Memory B cell (primary cell): Measurements from ENCODE around the gene AIG1.
"Not testable (repeated sequence)": the region's sequence is repeated elsewhere in the genome, so short reads cannot be mapped to it uniquely, and the experiment has no call there.

Source experiments
- ATAC-seq: fragments of 150-1000 bp; cut with Tn5 transposase; 2 replicates; pipeline ENCODE4 v1.10.0; 2021; ENCODE audit warnings: low read depth, mild to moderate bottlenecking, moderate library complexity
- DNase-seq, 2 donors: peaks; one replicate each; pipeline ENCODE4 v3.0.0; 2022; ENCODE audit warnings: low spot score in 2 of 2
- H3K27ac Mint-ChIP-seq: one replicate; pipeline ENCODE4 v1.8.0; 2022; ENCODE audit warnings: mild to moderate bottlenecking, moderate library complexity, mixed read lengths
- H3K27me3 Mint-ChIP-seq: one replicate; pipeline ENCODE4 v1.8.0; 2022; ENCODE audit warnings: mixed read lengths
- H3K36me3 Mint-ChIP-seq: one replicate; pipeline ENCODE4 v1.8.0; 2022; ENCODE audit warnings: mild to moderate bottlenecking, mixed read lengths
- H3K4me1 Mint-ChIP-seq: one replicate; pipeline ENCODE4 v1.8.0; 2022; ENCODE audit warnings: mixed read lengths
- H3K4me3 Mint-ChIP-seq: one replicate; pipeline ENCODE4 v1.8.0; 2022; ENCODE audit warnings: mild to moderate bottlenecking, moderate library complexity, mixed read lengths
- H3K9me3 Mint-ChIP-seq: one replicate; pipeline ENCODE4 v1.8.0; 2022; ENCODE audit warnings: mixed read lengths

Gene AIG1

GRCh38 chr6:143060806-143061596 lies at the start of gene AIG1:
Gene AIG1, plus strand, starts transcription at chr6:143060889. Its CDS starts 37 bp downstream, at chr6:143060926.
- peaks cover 18% of the 10 kb centered on the region for H3K4me1 Mint-ChIP-seq
- no peaks in the 10 kb centered on the region for H3K27me3 Mint-ChIP-seq
- DNase-seq (peak; percentile 63 to 73), ATAC-seq (peak; percentile 67)
- H3K9me3 Mint-ChIP-seq: no peaks in the 10 kb centered on the region
- H3K27ac Mint-ChIP-seq: peak within 1 kb of the TSS; percentile 99
- H3K36me3 Mint-ChIP-seq: no peaks in the 10 kb centered on the region
- H3K4me3 Mint-ChIP-seq: peak within 1 kb of the TSS; percentile 96

- Mint-ChIP-seq H3K27me3 (no peaks in the 10 kb centered on the region), H3K9me3 (peaks cover 2% of the 10 kb centered on the region), H3K36me3 (no peaks in the 10 kb centered on the region), H3K27ac (no peak overlapping the region), H3K4me1 (no peaks in the 10 kb centered on the region), H3K4me3 (no peak overlapping the region)
- no peak for DNase-seq
- no peak for ATAC-seq
Observed at GRCh38 chr6:143014764-143015163, 45.9 kb upstream of the AIG1 start.

- peaks cover 2% of the 10 kb centered on the region for H3K9me3 Mint-ChIP-seq
- no peaks in the 10 kb centered on the region for H3K4me1 Mint-ChIP-seq
- H3K27ac Mint-ChIP-seq: no peak overlapping the region
- DNase-seq (no peak), ATAC-seq (peak; percentile 60)
- no peaks in the 10 kb centered on the region for H3K36me3 Mint-ChIP-seq
- no peaks in the 10 kb centered on the region for H3K27me3 Mint-ChIP-seq
- H3K4me3 Mint-ChIP-seq: no peak overlapping the region
Observed at GRCh38 chr6:143015300-143015706, 45.4 kb upstream of the AIG1 start.

- no peaks in the 10 kb centered on the region for H3K4me1 Mint-ChIP-seq
- H3K4me3 Mint-ChIP-seq: no peak overlapping the region
- H3K27me3 Mint-ChIP-seq: no peaks in the 10 kb centered on the region
- no peak for DNase-seq
- peaks cover 5% of the 10 kb centered on the region for H3K9me3 Mint-ChIP-seq
- ATAC-seq: no peak
- no peak overlapping the region for H3K27ac Mint-ChIP-seq
- H3K36me3 Mint-ChIP-seq: peaks cover 4% of the 10 kb centered on the region
Observed at GRCh38 chr6:143018955-143019354, 41.7 kb upstream of the AIG1 start.

GRCh38 chr6:143020862-143021261 lies 39.8 kb upstream of the AIG1 start:
- not testable (repeated sequence) for H3K4me3 Mint-ChIP-seq, DNase-seq

GRCh38 chr6:143021543-143021942 lies 39.1 kb upstream of the AIG1 start:
- H3K27ac Mint-ChIP-seq: no peak overlapping the region
- DNase-seq: no peak

More at GRCh38 chr6:143020862-143021261, 39.8 kb upstream of the AIG1 start:
- not testable (repeated sequence) for H3K4me1 Mint-ChIP-seq, H3K36me3 Mint-ChIP-seq, H3K27ac Mint-ChIP-seq, H3K9me3 Mint-ChIP-seq, H3K27me3 Mint-ChIP-seq, ATAC-seq

GRCh38 chr6:143022587-143022986 lies 38.1 kb upstream of the AIG1 start:
- Mint-ChIP-seq H3K4me3 (no peak overlapping the region), H3K27ac (no peak overlapping the region), H3K4me1 (peaks cover 2% of the 10 kb centered on the region), H3K36me3 (peaks cover 4% of the 10 kb centered on the region), H3K27me3 (no peaks in the 10 kb centered on the region), H3K9me3 (peaks cover 4% of the 10 kb centered on the region)
- ATAC-seq (no peak), DNase-seq (no peak)

More at GRCh38 chr6:143021543-143021942, 39.1 kb upstream of the AIG1 start:
- no peaks in the 10 kb centered on the region for H3K27me3 Mint-ChIP-seq
- ATAC-seq: no peak
- H3K36me3 Mint-ChIP-seq: peaks cover 4% of the 10 kb centered on the region
- H3K4me1 Mint-ChIP-seq: no peaks in the 10 kb centered on the region
- H3K9me3 Mint-ChIP-seq: peaks cover 4% of the 10 kb centered on the region
- H3K4me3 Mint-ChIP-seq: no peak overlapping the region

- ATAC-seq (no peak), DNase-seq (no peak)
- Mint-ChIP-seq H3K9me3 (peaks cover 4% of the 10 kb centered on the region), H3K27me3 (no peaks in the 10 kb centered on the region), H3K4me3 (no peak overlapping the region), H3K36me3 (peaks cover 4% of the 10 kb centered on the region), H3K27ac (no peak overlapping the region), H3K4me1 (peaks cover 2% of the 10 kb centered on the region)
Observed at GRCh38 chr6:143023695-143024094, 37.0 kb upstream of the AIG1 start.

GRCh38 chr6:143024977-143025376 lies 35.7 kb upstream of the AIG1 start:
- no peak overlapping the region for H3K27ac Mint-ChIP-seq
- peaks cover 4% of the 10 kb centered on the region for H3K9me3 Mint-ChIP-seq
- no peak for DNase-seq
- ATAC-seq: no peak
- no peak overlapping the region for H3K4me3 Mint-ChIP-seq
- H3K36me3 Mint-ChIP-seq: peaks cover 4% of the 10 kb centered on the region
- H3K4me1 Mint-ChIP-seq: peaks cover 2% of the 10 kb centered on the region
- no peaks in the 10 kb centered on the region for H3K27me3 Mint-ChIP-seq

- Mint-ChIP-seq H3K4me1 (peaks cover 2% of the 10 kb centered on the region), H3K27me3 (no peaks in the 10 kb centered on the region), H3K27ac (no peak overlapping the region), H3K9me3 (no peaks in the 10 kb centered on the region), H3K4me3 (no peak overlapping the region), H3K36me3 (no peaks in the 10 kb centered on the region)
- peak; percentile 36 to 40 for DNase-seq
- ATAC-seq: peak; percentile 78
Observed at GRCh38 chr6:143026696-143027449, 33.8 kb upstream of the AIG1 start.

GRCh38 chr6:143034689-143035334 lies 25.9 kb upstream of the AIG1 start:
- ATAC-seq (peak; percentile 35), DNase-seq (no peak)
- no peak overlapping the region for H3K4me3 Mint-ChIP-seq
- H3K27ac Mint-ChIP-seq: no peak overlapping the region
- H3K27me3 Mint-ChIP-seq: peaks cover 15% of the 10 kb centered on the region
- peaks cover 2% of the 10 kb centered on the region for H3K9me3 Mint-ChIP-seq
- peaks cover 12% of the 10 kb centered on the region for H3K4me1 Mint-ChIP-seq
- H3K36me3 Mint-ChIP-seq: no peaks in the 10 kb centered on the region

- peaks cover 2% of the 10 kb centered on the region for H3K9me3 Mint-ChIP-seq
- no peak for DNase-seq
- no peak overlapping the region for H3K27ac Mint-ChIP-seq
- peaks cover 15% of the 10 kb centered on the region for H3K27me3 Mint-ChIP-seq
- peaks cover 16% of the 10 kb centered on the region for H3K4me1 Mint-ChIP-seq
- ATAC-seq: no peak
- no peaks in the 10 kb centered on the region for H3K36me3 Mint-ChIP-seq
- H3K4me3 Mint-ChIP-seq: no peak overlapping the region
Observed at GRCh38 chr6:143037470-143037869, 23.2 kb upstream of the AIG1 start.

- Mint-ChIP-seq H3K27ac (no peak overlapping the region), H3K9me3 (peaks cover 2% of the 10 kb centered on the region), H3K36me3 (no peaks in the 10 kb centered on the region), H3K27me3 (peaks cover 17% of the 10 kb centered on the region), H3K4me3 (no peak overlapping the region), H3K4me1 (peaks cover 16% of the 10 kb centered on the region)
- DNase-seq: no peak
- peak; percentile 61 for ATAC-seq
Observed at GRCh38 chr6:143038833-143039232, 21.9 kb upstream of the AIG1 start.

- Mint-ChIP-seq H3K27ac (no peak overlapping the region), H3K36me3 (peaks cover 3% of the 10 kb centered on the region), H3K4me3 (no peak overlapping the region), H3K9me3 (no peaks in the 10 kb centered on the region), H3K4me1 (peaks cover 14% of the 10 kb centered on the region), H3K27me3 (peaks cover 19% of the 10 kb centered on the region)
- ATAC-seq: no peak
- no peak for DNase-seq
Observed at GRCh38 chr6:143039548-143039947, 21.1 kb upstream of the AIG1 start.
